Spleen (tissue), 11 donors: Measurements from ENCODE around the gene C16orf86. TPM values are rescaled to one million over a fixed set of nuclear protein-coding genes. Genes with fewer than 3 reads are reported as not detected.

Experiments used
- DNase-seq: peaks from one replicate; pipeline ENCODE4 v3.0.0-alpha.2; 2020
- H3K27ac ChIP-seq, 8 donors: fragments of 200-600 bp; sonication (generic) in 7 of 8; 1 replicate in 4 of 8; 2 replicates in 4 of 8; pipeline versions ENCODE4 v1.5.0 to v1.8.0; 2016 to 2021; ENCODE audit warnings: inconsistent platforms in 4 of 8, mild to moderate bottlenecking in 4 of 8, moderate library complexity in 1 of 8
- H3K27me3 ChIP-seq, 7 donors: fragments of 200-600 bp; sonication (generic) in 6 of 7; replicated peaks in 1 of 7; 1 replicate in 4 of 7; 2 replicates in 3 of 7; pipeline versions ENCODE4 v1.5.0 to v1.8.0; 2016 to 2021; ENCODE audit warnings: inconsistent platforms in 3 of 7, mild to moderate bottlenecking in 1 of 7
- H3K36me3 ChIP-seq, 6 donors: fragments of 200-600 bp; sonication (generic) in 5 of 6; 1 replicate in 4 of 6; 2 replicates in 2 of 6; pipeline versions ENCODE4 v1.5.0 to v1.8.0; 2016 to 2021; ENCODE audit warnings: inconsistent platforms in 2 of 6
- H3K4me1 ChIP-seq, 6 donors: fragments of 200-600 bp; sonication (generic) in 5 of 6; 1 replicate in 3 of 6; 2 replicates in 3 of 6; pipeline versions ENCODE4 v1.5.0 to v1.8.0; 2016 to 2021; ENCODE audit warnings: inconsistent platforms in 3 of 6
- H3K4me3 ChIP-seq, 8 donors: fragments of 200-600 bp; sonication (generic) in 7 of 8; 1 replicate in 4 of 8; 2 replicates in 4 of 8; pipeline versions ENCODE4 v1.5.0 to v1.8.0; 2016 to 2021; ENCODE audit warnings: inconsistent platforms in 4 of 8, mild to moderate bottlenecking in 4 of 8, moderate library complexity in 2 of 8
- H3K9me3 ChIP-seq, 8 donors: fragments of 200-600 bp; sonication (generic) in 7 of 8; 1 replicate in 4 of 8; 2 replicates in 4 of 8; pipeline versions ENCODE4 v1.5.0 to v1.8.0; 2016 to 2021; ENCODE audit warnings: inconsistent platforms in 4 of 8
- CTCF ChIP-seq, 11 experiments: fragments of 200-600 bp in 7 of 11; fragments of 450-650 bp in 4 of 11; sonication (generic) in 4 of 11; IDR thresholded peaks in 8 of 11; conservative IDR thresholded peaks in 3 of 11; 1 replicate in 7 of 11; 2 replicates in 4 of 11; pipeline versions ENCODE4 v1.4.0 to v1.8.0; 2016 to 2021; ENCODE audit warnings: antibody characterized with exemption in 11 of 11, inconsistent platforms in 4 of 11, mild to moderate bottlenecking in 1 of 11
- POLR2A ChIP-seq, 3 donors: fragments of 450-650 bp; IDR thresholded peaks; one replicate each; pipeline ENCODE4 v1.5.1; 2017; ENCODE audit warnings: antibody characterized with exemption in 3 of 3, mild to moderate bottlenecking in 1 of 3
- POLR2AphosphoS5 ChIP-seq, 3 donors: sonication (generic); formaldehyde crosslinking; IDR thresholded peaks; one replicate each; pipeline ENCODE4 v1.5.1; 2017; ENCODE audit warnings: antibody characterized with exemption in 3 of 3
- WGBS, 5 donors: extraction: QIAGEN DNeasy Blood & Tissue Kit in 3 of 5; methylation state at CpG; one replicate each; pipeline versions ENCODE4 v1.1.5 to v1.1.7; 2013 to 2018; 5-methylcytosine and 5-hydroxymethylcytosine counted together
- intact Hi-C: fragments of 100-400 bp; cut with DNase I; formaldehyde crosslinking; loops from one replicate; pipeline ENCODE4 v1.15.0; 2023; ENCODE audit warnings: low total_unique reads
- polyA plus RNA-seq, 3 donors: library from polyadenylated mRNA; stranded (reverse); fragments of 200-250 nt; gene quantifications; one replicate each; pipeline ENCODE4 v1.2.1, GENCODE V29; 2013
- total RNA-seq, 7 donors: library from RNA; depleted of rRNA in 3 of 7; stranded (reverse); fragments of >200 nt in 3 of 7; fragmentation: NEBNext Ultra II Directional in 4 of 7; extraction: Animal tissue kit (Norgen Biotek cat#: 25700) in 4 of 7; gene quantifications; one replicate each; pipeline versions ENCODE4 v1.1.0 to v1.2.1, GENCODE V29; 2016 to 2021
- donor health status: healthy with polysubstance abuse.
- donor health status: DM: no; HTN: no; CAD: no; lungs with moderate emphysema.
- donor health status: DM: no; HTN: no; CAD: no.
- donor health status: Bipolar disorder and iron deficiency.
- donor health status: healthy.
- donor health status: DM: no; HTN: no; CAD: no.
- donor health status: DM: yes; HTN: yes; CAD: no.

C16orf86 gene
- total and polyA plus RNA-seq, 10 donors = 5.2 to 17.3 (median 8.9) TPM

- Histone ChIP-seq H3K36me3 (peaks cover 0 to 50% (median 9%) of the 10 kb centered on the region in 6 donors), H3K27ac (peak overlapping the region in 6 of 8 donors; percentile 29 to 94 (median 72)), H3K4me3 (no peak overlapping the region), H3K9me3 (no peaks in the 10 kb centered on the region), H3K4me1 (peaks cover 18 to 66% (median 56%) of the 10 kb centered on the region in 6 donors), H3K27me3 (no peaks in the 10 kb centered on the region)
- peak; percentile 12 for DNase-seq
- intact Hi-C loops = loop anchor here (10.0 kb wide), 1 partner anchor 248 kb away; no protein-coding TSS in a partner anchor
- no peak for TF ChIP-seq POLR2AphosphoS5 (IDR thresholded peaks at IDR 0.05)
- no peak for TF ChIP-seq CTCF (IDR thresholded peaks at IDR 0.05 in 8 of 11, conservative IDR thresholded peaks at IDR 0.05 in 3 of 11)
- TF ChIP-seq POLR2A (IDR thresholded peaks at IDR 0.05) = no peak
- WGBS, 5 donors = 65 to 73% (median 69%) methylated on average over 8 of the region's 8 CpGs
Measured at GRCh38 chr16:67676939-67677338, 10.3 kb downstream of the C16orf86 start.

- no peaks in the 10 kb centered on the region for H3K9me3 ChIP-seq
- peaks cover 0 to 58% (median 9%) of the 10 kb centered on the region in 6 donors for H3K36me3 ChIP-seq
- H3K4me3 ChIP-seq = no peak overlapping the region
- peaks cover 18 to 58% (median 50%) of the 10 kb centered on the region in 6 donors for H3K4me1 ChIP-seq
- no peaks in the 10 kb centered on the region for H3K27me3 ChIP-seq
- DNase-seq = peak; percentile 55
- intact Hi-C loops = loop anchor here (10.0 kb wide), 1 partner anchor 247 kb away; no protein-coding TSS in a partner anchor
- WGBS, 5 donors = 96 to 100% (median 100%) methylated on average over 1 of the region's 1 CpG
- H3K27ac ChIP-seq = peak overlapping the region in 5 of 8 donors; percentile 61 to 94 (median 73)
- TF ChIP-seq POLR2A (IDR thresholded peaks at IDR 0.05) (no peak), CTCF (IDR thresholded peaks at IDR 0.05 in 8 of 11, conservative IDR thresholded peaks at IDR 0.05 in 3 of 11) (no peak), POLR2AphosphoS5 (IDR thresholded peaks at IDR 0.05) (no peak)
Measured at GRCh38 chr16:67677712-67678111, 11.1 kb downstream of the C16orf86 start.

- Histone ChIP-seq H3K27ac (peak overlapping the region in 4 of 8 donors; percentile 71 to 94 (median 80)), H3K4me1 (peaks cover 10 to 56% (median 43%) of the 10 kb centered on the region in 6 donors), H3K4me3 (no peak overlapping the region), H3K9me3 (no peaks in the 10 kb centered on the region), H3K27me3 (no peaks in the 10 kb centered on the region), H3K36me3 (peaks cover 0 to 66% (median 13%) of the 10 kb centered on the region in 6 donors)
- DNase-seq = peak; percentile 19
- WGBS, 5 donors = 83 to 94% (median 89%) methylated on average over 12 of the region's 12 CpGs
- TF ChIP-seq CTCF (IDR thresholded peaks at IDR 0.05 in 8 of 11, conservative IDR thresholded peaks at IDR 0.05 in 3 of 11) (no peak), POLR2A (IDR thresholded peaks at IDR 0.05) (no peak), POLR2AphosphoS5 (IDR thresholded peaks at IDR 0.05) (no peak)
- intact Hi-C loops = loop anchor here (10.0 kb wide), 1 partner anchor 246 kb away; no protein-coding TSS in a partner anchor
Measured at GRCh38 chr16:67678354-67679023, 11.9 kb downstream of the C16orf86 start.
